ENCODE results near the gene POLG2. TPM values are rescaled to one million over a fixed set of nuclear protein-coding genes. Genes with fewer than 3 reads are reported as not detected.

Gene POLG2
- total and polyA plus RNA-seq, 4 donors: 10.0 to 20.6 (median 16.0) TPM

- Histone ChIP-seq H3K9me3 (ENCODE audit: control insufficient read depth, low read length) (no peaks in the 10 kb centered on the region), H3K36me3 (ENCODE audit: control insufficient read depth in 1 of 2, insufficient read depth in 2 of 2, low read length in 1 of 2) (peaks cover 12% of the 10 kb centered on the region in 2 donors), H3K4me1 (ENCODE audit: control insufficient read depth in 1 of 2, insufficient read depth in 2 of 2, low read length in 2 of 2) (no peaks in the 10 kb centered on the region), H3K27ac (ENCODE audit: low read depth in 1 of 2, low read length in 2 of 2) (no peak overlapping the region), H3K27me3 (ENCODE audit: control insufficient read depth in 1 of 2, insufficient read depth in 2 of 2, low read length in 1 of 2) (peaks cover 0 to 1% of the 10 kb centered on the region in 2 donors), H3K4me3 (ENCODE audit: low read length in 2 of 2) (peak overlapping the region; percentile 62 to 89)
- ATAC-seq (ENCODE audit: low FRiP score): no peak
- DNase-seq: no peak
- intact Hi-C loops (cut with DNase I): loop anchor here in 1 of 2 donors (10.0 kb wide), 1 partner anchor 359 kb away; no protein-coding TSS in a partner anchor
- 6 to 7% methylated on average over 7 of the region's 7 CpGs for WGBS, 2 donors
These were observed 7.2 kb upstream of the POLG2 start for GRCh38 chr17:64503821-64504768.

GRCh38 chr17:64503341-64503740 is 6.5 kb upstream of the POLG2 start:
- DNase-seq (no peak), ATAC-seq (ENCODE audit: low FRiP score) (no peak)
- Histone ChIP-seq H3K4me1 (ENCODE audit: control insufficient read depth in 1 of 2, insufficient read depth in 2 of 2, low read length in 2 of 2) (no peaks in the 10 kb centered on the region), H3K36me3 (ENCODE audit: control insufficient read depth in 1 of 2, insufficient read depth in 2 of 2, low read length in 1 of 2) (peaks cover 12% of the 10 kb centered on the region in 2 donors), H3K4me3 (ENCODE audit: low read length in 2 of 2) (peak overlapping the region in 1 of 2 donors; percentile 62), H3K27ac (ENCODE audit: low read depth in 1 of 2, low read length in 2 of 2) (no peak overlapping the region), H3K9me3 (ENCODE audit: control insufficient read depth, low read length) (no peaks in the 10 kb centered on the region), H3K27me3 (ENCODE audit: control insufficient read depth in 1 of 2, insufficient read depth in 2 of 2, low read length in 1 of 2) (peaks cover 0 to 1% of the 10 kb centered on the region in 2 donors)
- 61 to 70% methylated on average over 5 of the region's 5 CpGs for WGBS, 2 donors
- intact Hi-C loops (cut with DNase I): loop anchor here in 1 of 2 donors (10.0 kb wide), 1 partner anchor 359 kb away; no protein-coding TSS in a partner anchor

GRCh38 chr17:64502809-64503208 is 6.0 kb upstream of the POLG2 start:
- 61 to 63% methylated on average over 2 of the region's 2 CpGs for WGBS, 2 donors
- Histone ChIP-seq H3K36me3 (ENCODE audit: control insufficient read depth in 1 of 2, insufficient read depth in 2 of 2, low read length in 1 of 2) (peaks cover 12% of the 10 kb centered on the region in 2 donors), H3K27ac (ENCODE audit: low read depth in 1 of 2, low read length in 2 of 2) (no peak overlapping the region)

GRCh38 chr17:64502021-64502420 is 5.2 kb upstream of the POLG2 start:
- H3K36me3 ChIP-seq (ENCODE audit: control insufficient read depth in 1 of 2, insufficient read depth in 2 of 2, low read length in 1 of 2): peaks cover 12% of the 10 kb centered on the region in 2 donors
- ATAC-seq (ENCODE audit: low FRiP score): no peak
- no peaks in the 10 kb centered on the region for H3K9me3 ChIP-seq (ENCODE audit: control insufficient read depth, low read length)
- intact Hi-C loops (cut with DNase I): loop anchor here in 1 of 2 donors (10.0 kb wide), 1 partner anchor 357 kb away; no protein-coding TSS in a partner anchor
- 46 to 53% methylated on average over 3 of the region's 3 CpGs for whole genome bisulfite sequencing, 2 donors
- no peak overlapping the region for H3K4me3 ChIP-seq (ENCODE audit: low read length in 2 of 2)
- DNase-seq: no peak
- no peaks in the 10 kb centered on the region for H3K4me1 ChIP-seq (ENCODE audit: control insufficient read depth in 1 of 2, insufficient read depth in 2 of 2, low read length in 2 of 2)
- peaks cover 0 to 1% of the 10 kb centered on the region in 2 donors for H3K27me3 ChIP-seq (ENCODE audit: control insufficient read depth in 1 of 2, insufficient read depth in 2 of 2, low read length in 1 of 2)
- H3K27ac ChIP-seq (ENCODE audit: low read depth in 1 of 2, low read length in 2 of 2): no peak overlapping the region

More at GRCh38 chr17:64502809-64503208, 6.0 kb upstream of the POLG2 start:
- DNase-seq (no peak), ATAC-seq (ENCODE audit: low FRiP score) (no peak)
- Histone ChIP-seq H3K27me3 (ENCODE audit: control insufficient read depth in 1 of 2, insufficient read depth in 2 of 2, low read length in 1 of 2) (peaks cover 0 to 1% of the 10 kb centered on the region in 2 donors), H3K9me3 (ENCODE audit: control insufficient read depth, low read length) (no peaks in the 10 kb centered on the region), H3K4me1 (ENCODE audit: control insufficient read depth in 1 of 2, insufficient read depth in 2 of 2, low read length in 2 of 2) (no peaks in the 10 kb centered on the region), H3K4me3 (ENCODE audit: low read length in 2 of 2) (no peak overlapping the region)
- intact Hi-C loops (cut with DNase I): loop anchor here in 1 of 2 donors (10.0 kb wide), 1 partner anchor 358 kb away; no protein-coding TSS in a partner anchor

- H3K36me3 ChIP-seq (ENCODE audit: control insufficient read depth in 1 of 2, insufficient read depth in 2 of 2, low read length in 1 of 2): peaks cover 12% of the 10 kb centered on the region in 2 donors
- H3K4me1 ChIP-seq (ENCODE audit: control insufficient read depth in 1 of 2, insufficient read depth in 2 of 2, low read length in 2 of 2): no peaks in the 10 kb centered on the region
- no peak overlapping the region for H3K4me3 ChIP-seq (ENCODE audit: low read length in 2 of 2)
- H3K27me3 ChIP-seq (ENCODE audit: control insufficient read depth in 1 of 2, insufficient read depth in 2 of 2, low read length in 1 of 2): peaks cover 0 to 1% of the 10 kb centered on the region in 2 donors
- intact Hi-C loops (cut with DNase I): loop anchor here in 1 of 2 donors (10.0 kb wide), 1 partner anchor 356 kb away; no protein-coding TSS in a partner anchor
- ATAC-seq (ENCODE audit: low FRiP score): no peak
- no peak overlapping the region for H3K27ac ChIP-seq (ENCODE audit: low read depth in 1 of 2, low read length in 2 of 2)
- no peak for DNase-seq
- no peaks in the 10 kb centered on the region for H3K9me3 ChIP-seq (ENCODE audit: control insufficient read depth, low read length)
- WGBS, 2 donors: 66 to 67% methylated on average over 11 of the region's 11 CpGs
These were observed 4.3 kb upstream of the POLG2 start for GRCh38 chr17:64500862-64501765.

GRCh38 chr17:64500487-64500859 is 3.6 kb upstream of the POLG2 start:
- Histone ChIP-seq H3K9me3 (ENCODE audit: control insufficient read depth, low read length) (no peaks in the 10 kb centered on the region), H3K4me3 (ENCODE audit: low read length in 2 of 2) (no peak overlapping the region), H3K27me3 (ENCODE audit: control insufficient read depth in 1 of 2, insufficient read depth in 2 of 2, low read length in 1 of 2) (no peaks in the 10 kb centered on the region), H3K36me3 (ENCODE audit: control insufficient read depth in 1 of 2, insufficient read depth in 2 of 2, low read length in 1 of 2) (peaks cover 12% of the 10 kb centered on the region in 2 donors), H3K27ac (ENCODE audit: low read depth in 1 of 2, low read length in 2 of 2) (no peak overlapping the region), H3K4me1 (ENCODE audit: control insufficient read depth in 1 of 2, insufficient read depth in 2 of 2, low read length in 2 of 2) (no peaks in the 10 kb centered on the region)
- no peak for ATAC-seq (ENCODE audit: low FRiP score)
- DNase-seq: no peak
- intact Hi-C loops (cut with DNase I): loop anchor here in 1 of 2 donors (10.0 kb wide), 1 partner anchor 356 kb away; no protein-coding TSS in a partner anchor
- WGBS, 2 donors: 81 to 82% methylated on average over 8 of the region's 8 CpGs

- DNase-seq (no peak), ATAC-seq (ENCODE audit: low FRiP score) (no peak)
- Histone ChIP-seq H3K9me3 (ENCODE audit: control insufficient read depth, low read length) (no peaks in the 10 kb centered on the region), H3K4me3 (ENCODE audit: low read length in 2 of 2) (no peak overlapping the region), H3K27me3 (ENCODE audit: control insufficient read depth in 1 of 2, insufficient read depth in 2 of 2, low read length in 1 of 2) (no peaks in the 10 kb centered on the region), H3K36me3 (ENCODE audit: control insufficient read depth in 1 of 2, insufficient read depth in 2 of 2, low read length in 1 of 2) (peaks cover 12% of the 10 kb centered on the region in 2 donors), H3K4me1 (ENCODE audit: control insufficient read depth in 1 of 2, insufficient read depth in 2 of 2, low read length in 2 of 2) (no peaks in the 10 kb centered on the region), H3K27ac (ENCODE audit: low read depth in 1 of 2, low read length in 2 of 2) (no peak overlapping the region)
- 67 to 72% methylated on average over 6 of the region's 6 CpGs for WGBS, 2 donors
- intact Hi-C loops (cut with DNase I): loop anchor here in 1 of 2 donors (10.0 kb wide), 1 partner anchor 355 kb away; no protein-coding TSS in a partner anchor
These were observed 3.1 kb upstream of the POLG2 start for GRCh38 chr17:64499805-64500486.

All from aorta (tissue), 5 donors.